ENCODE data around the gene FADS2.

The FADS2 gene

DNA sequence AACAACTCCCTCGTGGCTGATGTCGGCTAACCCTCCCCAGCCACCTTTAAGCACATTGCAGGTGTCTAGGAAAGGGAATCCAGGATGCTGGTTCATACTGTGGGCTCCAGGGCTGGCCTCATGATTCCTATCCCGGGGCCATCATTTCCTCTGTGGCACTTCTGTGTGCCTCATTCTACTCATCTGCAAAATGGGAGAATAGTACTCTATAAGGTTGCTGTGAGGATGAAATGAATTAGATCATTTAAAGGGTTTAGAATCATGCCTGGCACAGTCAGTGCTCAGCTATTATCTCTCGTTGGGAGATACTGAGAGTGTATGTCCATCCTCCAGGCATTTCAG, 67.6 kb downstream of the FADS2 start:
- Histone ChIP-seq H3K9me3 (no peaks in the 10 kb centered on the region), H3K27ac (no peak overlapping the region), H3K36me3 (peaks cover 0 to 8% (median 7%) of the 10 kb centered on the region in 3 donors), H3K4me3 (no peak overlapping the region), H3K4me1 (peaks cover 0 to 19% (median 8%) of the 10 kb centered on the region in 4 donors), H3K27me3 (no peaks in the 10 kb centered on the region)
- intact Hi-C loops (cut with DNase I; ENCODE audit: low total_unique reads), result loop anchor here (2.0 kb wide), 1 partner anchor 213 kb away; no protein-coding TSS in a partner anchor
- TF ChIP-seq, protein P1, sequence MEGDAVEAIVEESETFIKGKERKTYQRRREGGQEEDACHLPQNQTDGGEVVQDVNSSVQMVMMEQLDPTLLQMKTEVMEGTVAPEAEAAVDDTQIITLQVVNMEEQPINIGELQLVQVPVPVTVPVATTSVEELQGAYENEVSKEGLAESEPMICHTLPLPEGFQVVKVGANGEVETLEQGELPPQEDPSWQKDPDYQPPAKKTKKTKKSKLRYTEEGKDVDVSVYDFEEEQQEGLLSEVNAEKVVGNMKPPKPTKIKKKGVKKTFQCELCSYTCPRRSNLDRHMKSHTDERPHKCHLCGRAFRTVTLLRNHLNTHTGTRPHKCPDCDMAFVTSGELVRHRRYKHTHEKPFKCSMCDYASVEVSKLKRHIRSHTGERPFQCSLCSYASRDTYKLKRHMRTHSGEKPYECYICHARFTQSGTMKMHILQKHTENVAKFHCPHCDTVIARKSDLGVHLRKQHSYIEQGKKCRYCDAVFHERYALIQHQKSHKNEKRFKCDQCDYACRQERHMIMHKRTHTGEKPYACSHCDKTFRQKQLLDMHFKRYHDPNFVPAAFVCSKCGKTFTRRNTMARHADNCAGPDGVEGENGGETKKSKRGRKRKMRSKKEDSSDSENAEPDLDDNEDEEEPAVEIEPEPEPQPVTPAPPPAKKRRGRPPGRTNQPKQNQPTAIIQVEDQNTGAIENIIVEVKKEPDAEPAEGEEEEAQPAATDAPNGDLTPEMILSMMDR (IDR thresholded peaks at IDR 0.05), result no peak
- no peak for DNase-seq

DNA sequence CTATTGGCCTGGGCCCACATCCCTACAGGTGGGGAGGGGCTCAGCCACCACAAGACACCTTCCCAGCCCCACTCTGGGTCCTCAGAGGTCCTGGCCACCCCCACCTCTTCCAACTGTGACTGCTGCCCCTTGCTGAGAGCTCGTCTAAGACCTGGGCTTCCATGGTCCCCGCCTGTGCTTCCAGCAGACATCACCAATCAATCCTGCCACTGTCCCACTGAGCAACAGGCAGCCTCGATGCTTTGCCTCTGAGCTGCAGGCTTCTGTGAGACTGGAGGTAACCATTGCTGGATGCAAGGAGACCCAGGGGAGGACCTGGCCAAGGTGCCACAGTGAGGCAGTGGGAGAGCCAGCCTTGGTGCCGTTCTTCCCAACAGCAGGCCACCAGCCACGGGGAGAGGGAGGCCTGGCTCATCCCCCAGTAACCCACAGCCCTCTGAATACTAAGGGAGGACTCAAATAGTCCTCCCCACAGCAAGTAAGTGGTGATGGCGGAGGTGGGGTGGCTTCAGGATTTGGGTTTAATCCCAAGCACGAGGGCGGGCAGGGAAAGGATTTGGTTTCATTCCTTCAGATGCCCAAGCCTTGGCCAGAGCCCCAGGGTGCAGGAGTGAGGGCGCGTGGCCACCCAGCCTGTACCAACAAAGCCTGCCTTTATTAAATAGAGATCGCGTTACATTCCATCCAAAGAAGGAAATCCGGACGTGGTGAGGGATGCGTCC, 68.7 kb downstream of the FADS2 start:
- peaks cover 0 to 15% (median 15%) of the 10 kb centered on the region in 3 donors for H3K36me3 ChIP-seq
- peaks cover 0 to 16% (median 4%) of the 10 kb centered on the region in 4 donors for H3K4me1 ChIP-seq
- H3K4me3 ChIP-seq, result no peak overlapping the region
- TF ChIP-seq, protein P1 (IDR thresholded peaks at IDR 0.05), result no peak
- H3K27me3 ChIP-seq, result no peaks in the 10 kb centered on the region
- no peaks in the 10 kb centered on the region for H3K9me3 ChIP-seq
- intact Hi-C loops (cut with DNase I; ENCODE audit: low total_unique reads), result loop anchor here (2.0 kb wide), 1 partner anchor 212 kb away; no protein-coding TSS in a partner anchor
- DNase-seq, result no peak
- H3K27ac ChIP-seq, result peak overlapping the region in 1 of 2 donors; percentile 16

DNA sequence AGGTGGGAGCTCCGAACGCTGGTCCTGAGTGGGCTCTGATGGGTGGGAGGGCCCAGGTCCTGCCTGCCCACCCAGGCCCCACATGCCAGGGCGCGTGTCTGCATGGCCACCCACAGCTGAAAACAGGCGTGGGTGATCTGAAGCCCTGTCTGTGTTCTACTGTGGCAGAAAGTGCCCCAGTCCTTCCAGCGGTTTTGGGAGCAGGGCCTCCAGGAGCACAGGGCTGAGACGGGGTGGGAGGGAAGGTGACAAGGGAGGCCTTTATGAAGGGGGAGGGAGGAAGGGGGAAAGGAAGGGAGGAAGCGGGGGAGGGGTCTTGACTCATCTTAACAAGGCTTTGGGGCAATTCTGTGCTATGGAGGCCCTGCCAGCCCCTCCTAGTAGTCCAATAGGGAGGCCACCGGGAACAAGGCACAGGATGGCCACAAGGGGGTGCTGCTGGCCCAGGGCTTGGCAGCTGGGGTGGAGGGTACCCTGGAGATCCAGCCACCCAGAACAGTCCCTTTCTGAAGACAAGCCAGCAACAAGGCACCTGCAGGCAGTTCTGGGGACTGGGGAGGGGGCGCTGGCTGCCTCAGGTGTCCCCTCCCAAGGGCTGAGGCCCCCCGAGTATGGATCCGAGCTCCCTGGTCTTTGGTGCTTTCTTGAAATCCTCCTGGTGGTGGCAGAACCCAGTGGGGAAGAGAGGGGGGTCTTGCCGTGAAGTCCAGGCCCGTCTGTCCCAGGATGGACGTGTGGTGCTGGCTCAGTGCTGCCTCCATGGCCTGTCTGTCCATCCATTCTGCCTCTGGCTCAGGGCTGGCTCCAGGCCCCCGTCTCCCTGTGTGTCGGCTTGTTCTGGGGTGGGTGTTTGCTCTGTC, 69.5 kb downstream of the FADS2 start:
- H3K4me1 ChIP-seq, result peaks cover 0 to 12% (median 0%) of the 10 kb centered on the region in 4 donors
- peaks cover 0 to 21% (median 15%) of the 10 kb centered on the region in 3 donors for H3K36me3 ChIP-seq
- no peaks in the 10 kb centered on the region for H3K27me3 ChIP-seq
- peak; percentile 62 to 85 for DNase-seq
- H3K27ac ChIP-seq, result peak overlapping the region in 1 of 2 donors; percentile 16
- intact Hi-C loops (cut with DNase I; ENCODE audit: low total_unique reads), result loop anchor here (2.0 kb wide), 3 partner anchors 49 to 211 kb away; no protein-coding TSS in a partner anchor
- TF ChIP-seq, protein P1 (IDR thresholded peaks at IDR 0.05), result peak; percentile 83 to 89
- no peak overlapping the region for H3K4me3 ChIP-seq
- no peaks in the 10 kb centered on the region for H3K9me3 ChIP-seq

- H3K27ac ChIP-seq, result peak overlapping the region in 1 of 2 donors; percentile 16
- no peak for DNase-seq
Observed at GRCh38 chr11:61898247-61898582, 70.1 kb downstream of the FADS2 start.

More at GRCh38 chr11:61898247-61898582, 70.1 kb downstream of the FADS2 start:
- intact Hi-C loops (cut with DNase I; ENCODE audit: low total_unique reads), result loop anchor here (2.0 kb wide), 2 partner anchors 49 to 185 kb away; no protein-coding TSS in a partner anchor
- Histone ChIP-seq H3K9me3 (no peaks in the 10 kb centered on the region), H3K36me3 (peaks cover 0 to 21% (median 15%) of the 10 kb centered on the region in 3 donors), H3K4me3 (no peak overlapping the region), H3K4me1 (peaks cover 0 to 12% (median 0%) of the 10 kb centered on the region in 4 donors), H3K27me3 (no peaks in the 10 kb centered on the region)
- TF ChIP-seq, protein P1 (IDR thresholded peaks at IDR 0.05), result no peak

All from tibial artery (tissue), 4 donors.